GM21528 (cell line): ENCODE results near the gene ARF6.
"Not testable (repeated sequence)": the region's sequence is repeated elsewhere in the genome, so short reads cannot be mapped to it uniquely, and the experiment has no call there.

Experiments
- ATAC-seq: cut with Tn5 transposase; IDR thresholded peaks from one replicate; pipeline ENCODE4 v1.9.1; 2021; ENCODE audit warnings: mild to moderate bottlenecking, moderate library complexity; ENCODE audit not compliant: unreplicated experiment, low FRiP score

The ARF6 gene

GRCh38 chr14:49892636-49893308 lies at the start of gene ARF6:
Gene ARF6, plus strand, starts transcription at chr14:49893082. Its CDS starts 655 bp downstream, at chr14:49893737.
- ATAC-seq = peak; percentile 85

GRCh38 chr14:49849213-49849847 lies 43.6 kb upstream of the ARF6 start:
- no peak for ATAC-seq

GRCh38 chr14:49851813-49852212 lies 41.1 kb upstream of the ARF6 start:
- no peak for ATAC-seq

- peak; percentile 88 for ATAC-seq
Measured at GRCh38 chr14:49852301-49853157, 40.4 kb upstream of the ARF6 start, which contains the start of gene NEMF. Gene NEMF, minus strand, starts transcription at chr14:49852788. Its CDS starts 35 bp downstream, at chr14:49852753.

- ATAC-seq = peak; percentile 7
Measured at GRCh38 chr14:49853158-49853477, 39.8 kb upstream of the ARF6 start.

- no peak for ATAC-seq
Measured at GRCh38 chr14:49853572-49854375, 39.1 kb upstream of the ARF6 start.

- no peak for ATAC-seq
Measured at GRCh38 chr14:49857427-49858003, 35.4 kb upstream of the ARF6 start.

- ATAC-seq = no peak
Measured at GRCh38 chr14:49858383-49858782, 34.5 kb upstream of the ARF6 start.

GRCh38 chr14:49860988-49861698 lies 31.7 kb upstream of the ARF6 start:
- no peak for ATAC-seq

GRCh38 chr14:49861699-49862088 lies 31.2 kb upstream of the ARF6 start:
- ATAC-seq = peak; percentile 19

GRCh38 chr14:49862089-49862673 lies 30.7 kb upstream of the ARF6 start:
- peak; percentile 32 for ATAC-seq

GRCh38 chr14:49863487-49864281 lies 29.2 kb upstream of the ARF6 start:
- ATAC-seq = no peak

- ATAC-seq = no peak
Measured at GRCh38 chr14:49865431-49865859, 27.4 kb upstream of the ARF6 start.

- ATAC-seq = peak; percentile 81
Measured at GRCh38 chr14:49867831-49868719, 24.8 kb upstream of the ARF6 start.

GRCh38 chr14:49868720-49869114 lies 24.2 kb upstream of the ARF6 start:
- ATAC-seq = no peak

- no peak for ATAC-seq
Measured at GRCh38 chr14:49870908-49871307, 22.0 kb upstream of the ARF6 start.

GRCh38 chr14:49873548-49873947 lies 19.3 kb upstream of the ARF6 start:
- not testable (repeated sequence) for ATAC-seq
